ENCODE measurements around the gene PIAS2.

DNA sequence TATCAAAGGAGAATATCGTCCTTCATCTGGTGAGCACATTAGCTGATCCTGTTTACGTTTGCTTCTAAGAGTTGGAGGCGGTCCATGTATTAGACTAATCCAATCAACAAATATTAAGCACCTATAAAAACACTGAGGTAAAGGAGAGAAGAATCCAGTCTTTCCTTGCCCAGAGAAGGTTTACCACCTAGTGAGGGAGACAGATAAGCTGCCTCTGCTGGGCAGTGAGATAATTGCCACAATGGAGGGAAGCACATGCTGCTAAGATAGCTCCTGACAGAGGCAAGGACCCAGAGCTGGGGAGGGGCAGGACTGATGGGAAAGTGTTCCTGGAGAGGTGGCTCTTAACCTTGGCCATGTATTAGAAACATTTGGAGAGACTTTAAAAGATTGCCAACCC is 123.7 kb downstream of the PIAS2 start:
- TF ChIP-seq, protein P1, sequence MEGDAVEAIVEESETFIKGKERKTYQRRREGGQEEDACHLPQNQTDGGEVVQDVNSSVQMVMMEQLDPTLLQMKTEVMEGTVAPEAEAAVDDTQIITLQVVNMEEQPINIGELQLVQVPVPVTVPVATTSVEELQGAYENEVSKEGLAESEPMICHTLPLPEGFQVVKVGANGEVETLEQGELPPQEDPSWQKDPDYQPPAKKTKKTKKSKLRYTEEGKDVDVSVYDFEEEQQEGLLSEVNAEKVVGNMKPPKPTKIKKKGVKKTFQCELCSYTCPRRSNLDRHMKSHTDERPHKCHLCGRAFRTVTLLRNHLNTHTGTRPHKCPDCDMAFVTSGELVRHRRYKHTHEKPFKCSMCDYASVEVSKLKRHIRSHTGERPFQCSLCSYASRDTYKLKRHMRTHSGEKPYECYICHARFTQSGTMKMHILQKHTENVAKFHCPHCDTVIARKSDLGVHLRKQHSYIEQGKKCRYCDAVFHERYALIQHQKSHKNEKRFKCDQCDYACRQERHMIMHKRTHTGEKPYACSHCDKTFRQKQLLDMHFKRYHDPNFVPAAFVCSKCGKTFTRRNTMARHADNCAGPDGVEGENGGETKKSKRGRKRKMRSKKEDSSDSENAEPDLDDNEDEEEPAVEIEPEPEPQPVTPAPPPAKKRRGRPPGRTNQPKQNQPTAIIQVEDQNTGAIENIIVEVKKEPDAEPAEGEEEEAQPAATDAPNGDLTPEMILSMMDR (IDR thresholded peaks at IDR 0.05 in 8 of 11, conservative IDR thresholded peaks at IDR 0.05 in 3 of 11): no peak
- TF ChIP-seq POLR2A (IDR thresholded peaks at IDR 0.05): no peak
